NCI-H1048 (cell line): ENCODE results near the gene CEACAM21.

ENCODE experiments used
- DNase-seq: peaks from one replicate; lab custom pipeline; 2025; lab: John Stamatoyannopoulos, UW

Gene CEACAM21

DNA sequence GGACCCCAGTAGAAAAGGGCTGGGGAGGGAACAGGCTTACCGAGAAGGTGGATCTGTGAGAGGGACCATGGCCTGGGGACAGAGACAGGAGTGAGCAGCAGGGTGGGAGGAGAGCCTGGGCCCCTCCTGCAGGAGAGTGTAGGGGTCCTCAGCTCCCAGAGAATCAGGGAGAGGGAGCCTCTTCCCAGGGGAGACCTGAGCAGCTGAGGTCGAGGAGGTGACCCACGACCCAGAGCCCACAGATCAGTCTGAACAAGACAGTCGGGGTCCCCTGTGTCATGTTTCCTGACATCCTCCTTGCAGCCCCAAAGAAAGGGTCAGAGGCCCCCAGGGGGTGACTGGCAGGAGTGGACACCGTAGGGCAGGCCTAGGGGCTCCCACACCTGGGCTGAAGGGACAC, 44.2 kb downstream of the CEACAM21 start:
- no peak for DNase-seq

DNA sequence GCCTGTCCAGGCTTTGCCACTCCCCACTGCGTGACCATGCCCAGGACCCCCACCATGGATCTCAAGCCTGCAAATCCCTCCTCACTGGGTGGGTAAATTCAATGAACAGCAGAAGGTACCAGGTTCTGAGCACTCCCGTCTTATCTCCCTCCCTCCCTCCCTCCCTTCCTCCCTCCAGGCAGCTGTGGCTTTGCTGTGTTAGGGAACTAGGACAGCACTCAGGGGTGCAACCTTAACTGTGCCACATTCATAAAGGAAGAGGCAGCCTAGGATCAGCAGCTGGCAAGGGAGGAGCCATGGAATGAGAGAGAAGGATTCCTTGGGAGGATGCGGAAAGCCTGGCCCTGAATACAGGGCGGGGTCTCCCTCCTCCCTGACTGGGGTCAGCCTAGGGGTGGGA, 45.3 kb downstream of the CEACAM21 start:
- DNase-seq = no peak

DNA sequence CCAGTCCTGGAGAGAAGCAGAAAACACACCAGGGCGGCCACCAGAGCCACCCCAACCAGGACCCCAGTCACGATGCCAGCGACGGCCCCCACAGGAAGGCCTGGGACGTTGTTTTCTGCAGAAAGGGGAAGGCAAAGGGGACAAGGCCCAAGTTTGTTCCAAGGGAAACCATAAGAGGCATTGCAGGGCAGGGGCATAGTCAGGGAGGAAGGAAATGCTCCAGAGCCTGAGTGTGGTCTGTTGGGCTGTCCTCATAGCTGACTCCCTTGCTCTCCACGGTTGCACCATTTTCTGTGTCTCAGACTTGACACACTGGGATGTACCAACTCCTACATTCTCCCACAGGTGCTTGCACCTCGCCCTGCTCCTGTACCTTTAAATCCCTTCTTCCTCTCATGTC, 45.7 kb downstream of the CEACAM21 start:
- no peak for DNase-seq

DNA sequence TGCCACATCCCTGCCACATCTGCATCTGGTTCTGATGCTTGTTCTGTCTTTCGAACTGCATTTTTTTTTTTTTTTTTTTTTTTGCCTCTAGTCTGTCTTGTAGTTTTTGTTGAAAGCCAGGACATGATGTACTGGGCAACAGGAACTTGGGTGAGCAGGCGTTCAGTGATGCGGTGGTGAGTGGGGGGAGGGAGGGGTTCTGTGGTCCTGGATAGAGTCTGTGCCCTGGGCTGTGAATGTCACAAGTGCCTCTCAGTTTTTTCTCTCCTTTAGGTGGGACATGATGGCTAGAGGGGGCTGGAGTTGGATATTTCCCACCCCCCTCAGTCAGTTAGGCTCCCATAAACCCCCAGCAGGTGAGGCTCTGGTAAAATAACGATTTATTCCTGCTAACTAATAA, 47.4 kb downstream of the CEACAM21 start:
- DNase-seq = no peak

DNA sequence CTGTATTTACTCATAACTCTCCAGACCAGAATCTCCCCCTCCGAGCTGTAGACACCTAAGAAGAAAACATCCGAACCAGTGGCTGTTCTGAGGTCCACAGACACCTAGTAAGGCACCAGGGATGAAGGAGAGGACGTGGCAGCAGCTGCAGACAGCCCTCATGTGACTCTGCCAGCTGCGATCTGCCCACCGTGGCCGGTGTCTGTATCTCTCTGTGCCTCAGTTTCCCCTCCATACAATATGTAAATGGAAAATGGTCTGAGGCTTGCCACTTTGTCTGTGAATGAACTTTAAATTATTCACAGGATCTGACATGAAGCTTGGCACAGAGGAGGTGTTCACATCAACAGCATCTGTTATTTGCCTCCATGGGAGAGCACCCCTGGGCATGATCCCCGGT, 48.5 kb downstream of the CEACAM21 start:
- DNase-seq = no peak

DNA sequence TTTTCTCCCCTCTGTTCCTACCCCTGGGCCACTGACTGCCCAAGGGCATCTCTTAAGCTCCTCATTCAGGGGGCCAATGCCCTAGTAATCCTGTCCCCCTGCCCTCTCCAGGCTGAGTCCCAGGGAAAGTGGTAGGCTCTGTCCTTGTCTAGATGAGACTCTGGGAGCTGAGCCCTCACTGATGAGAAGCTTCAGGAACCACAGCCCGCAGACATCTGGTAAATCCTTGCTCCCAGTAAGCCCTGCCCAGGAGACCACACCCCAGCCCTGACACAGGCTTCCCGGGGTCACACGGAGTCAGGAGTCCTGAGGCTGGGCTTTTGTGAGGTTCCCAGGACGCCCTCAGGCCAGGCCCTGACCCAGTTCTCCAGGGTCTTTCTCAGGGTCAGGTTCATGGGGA, 49.0 kb downstream of the CEACAM21 start:
- DNase-seq = no peak

DNA sequence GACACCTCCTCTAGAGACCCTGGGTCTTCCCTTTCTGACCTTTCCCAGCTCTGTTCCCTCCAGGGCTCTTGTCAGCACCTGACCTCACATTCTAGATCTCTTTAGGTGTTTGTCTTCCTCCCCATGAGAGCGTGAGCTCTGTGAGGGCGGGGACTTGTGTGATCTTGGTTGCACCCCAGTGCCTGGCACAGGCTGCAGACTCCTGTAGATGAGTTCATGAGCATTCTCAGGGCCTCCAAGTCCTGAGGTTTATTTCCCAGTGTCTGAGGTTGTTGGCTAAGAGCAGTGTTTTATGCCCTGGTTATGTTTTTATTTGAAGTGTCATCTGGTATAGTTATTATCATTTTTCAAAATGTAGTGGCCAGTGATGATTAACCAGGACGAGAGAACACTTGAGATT, 50.3 kb downstream of the CEACAM21 start:
- no peak for DNase-seq

DNA sequence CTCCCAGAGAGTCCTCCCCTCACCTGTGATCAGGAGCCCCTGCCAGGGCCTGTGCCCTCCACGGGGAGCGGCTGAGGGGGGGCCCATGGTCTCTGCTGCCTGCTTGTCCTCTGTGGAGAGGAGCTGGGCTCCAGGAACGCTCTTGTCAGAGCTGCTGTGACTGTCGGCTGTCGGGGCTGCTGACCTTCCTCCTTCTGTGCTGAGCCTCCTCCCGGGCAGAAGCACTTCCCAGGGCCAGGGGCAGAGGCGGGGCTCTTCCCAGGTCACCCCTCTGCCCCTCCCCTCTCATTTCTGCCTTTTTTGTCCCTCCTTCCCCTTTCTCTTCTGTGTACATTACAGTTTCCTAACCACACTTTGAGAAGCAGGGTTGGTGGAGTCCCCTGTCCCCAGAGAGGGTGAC, 50.9 kb downstream of the CEACAM21 start, which contains the start of gene CEACAM4:
Gene CEACAM4, minus strand, starts transcription at position 198 of the 400 bp plus-strand sequence. Its CDS starts 111 bp downstream, at position 87.
- no peak for DNase-seq

DNA sequence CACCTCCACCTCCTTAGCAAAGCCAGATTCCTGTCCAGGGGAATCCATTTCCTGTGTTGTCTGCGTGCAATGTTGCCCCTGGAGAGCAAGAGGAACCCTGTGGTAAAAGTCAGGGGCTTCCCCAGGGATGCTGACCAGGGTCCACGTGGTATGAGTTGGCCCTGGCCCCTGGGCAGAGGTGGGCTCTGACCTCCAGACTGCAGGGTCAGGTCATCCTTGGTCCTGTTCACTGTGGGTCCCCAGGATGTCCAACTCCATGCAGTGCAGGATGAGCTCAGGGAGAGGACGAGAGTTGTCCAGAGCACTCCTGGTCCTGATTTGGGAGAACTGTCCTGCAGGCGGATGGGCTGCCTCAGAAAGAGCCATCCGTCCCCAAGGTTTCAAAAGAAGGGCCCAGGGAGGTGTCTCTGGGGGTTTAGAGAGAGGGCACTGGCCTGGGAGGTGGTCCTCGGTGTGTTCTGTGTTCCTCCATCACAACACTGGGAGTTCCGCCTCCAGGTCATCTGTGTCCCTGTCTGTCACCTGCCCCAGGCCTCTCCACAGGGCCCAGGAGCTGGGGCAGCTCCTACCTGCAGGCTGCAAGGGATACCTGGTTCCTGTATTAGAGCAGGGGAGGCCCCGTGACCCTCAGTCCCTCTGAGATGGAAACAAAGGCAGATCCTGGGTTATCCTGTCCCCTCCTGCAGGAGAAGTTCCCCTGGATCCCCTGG, 52.2 kb downstream of the CEACAM21 start:
- DNase-seq = no peak
